ENCODE data around the gene NCOA7.

NCOA7 gene

GRCh38 chr6:125815080-125815910 is 24.5 kb downstream of the NCOA7 start:
- DNase-seq: no peak

GRCh38 chr6:125816828-125817280 is 26.1 kb downstream of the NCOA7 start:
- DNase-seq: no peak

GRCh38 chr6:125818225-125818657 is 27.5 kb downstream of the NCOA7 start:
- no peak for DNase-seq

- no peak for DNase-seq
Observed at GRCh38 chr6:125818772-125819260, 28.1 kb downstream of the NCOA7 start.

- no peak for DNase-seq
Observed at GRCh38 chr6:125819535-125820326, 29.0 kb downstream of the NCOA7 start.

GRCh38 chr6:125821825-125822281 is 31.1 kb downstream of the NCOA7 start:
- DNase-seq: no peak

- no peak for DNase-seq
Observed at GRCh38 chr6:125823180-125823579, 32.4 kb downstream of the NCOA7 start.

- DNase-seq: no peak
Observed at GRCh38 chr6:125824946-125825771, 34.4 kb downstream of the NCOA7 start.

GRCh38 chr6:125826695-125827463 is 36.1 kb downstream of the NCOA7 start:
- no peak for DNase-seq

- DNase-seq: no peak
Observed at GRCh38 chr6:125827788-125828320, 37.1 kb downstream of the NCOA7 start.

- no peak for DNase-seq
Observed at GRCh38 chr6:125828476-125829039, 37.8 kb downstream of the NCOA7 start.

- DNase-seq: no peak
Observed at GRCh38 chr6:125829433-125829832, 38.7 kb downstream of the NCOA7 start.

GRCh38 chr6:125831659-125832058 is 40.9 kb downstream of the NCOA7 start:
- DNase-seq: no peak

GRCh38 chr6:125832391-125833117 is 41.8 kb downstream of the NCOA7 start:
- DNase-seq: no peak

GRCh38 chr6:125834348-125834747 is 43.6 kb downstream of the NCOA7 start:
- no peak for DNase-seq

GRCh38 chr6:125835221-125835744 is 44.5 kb downstream of the NCOA7 start:
- no peak for DNase-seq

GRCh38 chr6:125836466-125836865 is 45.7 kb downstream of the NCOA7 start:
- no peak for DNase-seq

GRCh38 chr6:125839471-125839870 is 48.7 kb downstream of the NCOA7 start:
- no peak for DNase-seq

GRCh38 chr6:125839879-125840278 is 49.1 kb downstream of the NCOA7 start:
- no peak for DNase-seq

All from cortex of kidney (tissue), 1 donor.